ENCODE data around the gene TSC22D2. TPM values are rescaled to one million over a fixed set of nuclear protein-coding genes. Genes with fewer than 3 reads are reported as not detected.

Gene TSC22D2
- total RNA-seq, 4 donors from 2014 or later: 12.5 to 15.9 (median 14.6) TPM

- TF ChIP-seq CTCF (IDR thresholded peaks at IDR 0.05) (no peak), EP300 (IDR thresholded peaks at IDR 0.05) (no peak), POLR2A (IDR thresholded peaks at IDR 0.05) (no peak)
- H3K9me3 ChIP-seq: peaks cover 0 to 4% (median 0%) of the 10 kb centered on the region in 4 donors
- no peak overlapping the region for H3K27ac ChIP-seq
- 80 to 82% methylated on average over 2 of the region's 2 CpGs for WGBS, 2 donors
- H3K27me3 ChIP-seq: no peaks in the 10 kb centered on the region
- no peaks in the 10 kb centered on the region for H3K4me1 ChIP-seq
- DNase-seq (ENCODE audit: low spot score in 2 of 2): no peak
- no peaks in the 10 kb centered on the region for H3K36me3 ChIP-seq
- no peak overlapping the region for H3K4me3 ChIP-seq
These were observed 101.7 kb downstream of the TSC22D2 start for GRCh38 chr3:150509780-150510179.

- TF ChIP-seq POLR2A (IDR thresholded peaks at IDR 0.05) (no peak), CTCF (IDR thresholded peaks at IDR 0.05) (no peak), EP300 (IDR thresholded peaks at IDR 0.05) (no peak)
- WGBS, 2 donors: 62% methylated on average over 4 of the region's 4 CpGs
- H3K4me1 ChIP-seq: no peaks in the 10 kb centered on the region
- no peak for DNase-seq (ENCODE audit: low spot score in 2 of 2)
- peaks cover 0 to 4% (median 0%) of the 10 kb centered on the region in 4 donors for H3K9me3 ChIP-seq
- H3K4me3 ChIP-seq: no peak overlapping the region
- no peaks in the 10 kb centered on the region for H3K27me3 ChIP-seq
- no peak overlapping the region for H3K27ac ChIP-seq
- H3K36me3 ChIP-seq: no peaks in the 10 kb centered on the region
These were observed 103.2 kb downstream of the TSC22D2 start for GRCh38 chr3:150511122-150511821.

GRCh38 chr3:150515210-150515609, 107.1 kb downstream of the TSC22D2 start:
- WGBS, 2 donors: 94 to 96% methylated on average over 4 of the region's 4 CpGs
- TF ChIP-seq POLR2A (IDR thresholded peaks at IDR 0.05) (no peak), EP300 (IDR thresholded peaks at IDR 0.05) (no peak), CTCF (IDR thresholded peaks at IDR 0.05) (no peak)
- H3K4me3 ChIP-seq: no peak overlapping the region
- H3K9me3 ChIP-seq: peaks cover 0 to 4% (median 0%) of the 10 kb centered on the region in 4 donors
- no peak for DNase-seq (ENCODE audit: low spot score in 2 of 2)
- H3K27ac ChIP-seq: no peak overlapping the region
- no peaks in the 10 kb centered on the region for H3K4me1 ChIP-seq
- no peaks in the 10 kb centered on the region for H3K27me3 ChIP-seq
- no peaks in the 10 kb centered on the region for H3K36me3 ChIP-seq

Other genes starting within 250 kb of the TSC22D2 start
- gene SERP1, start 138.2 kb downstream of the TSC22D2 start, total RNA-seq: 100 to 1,000 TPM; 377 to 593 (median 447) TPM
- gene EIF2A, start 138.5 kb downstream of the TSC22D2 start, total RNA-seq: 100 to 1,000 TPM in 2 of 4 donors, 10 to 100 TPM in 2; 84.7 to 103 (median 100) TPM
- 100 to 1,000 TPM in 2 of 4 donors, 10 to 100 TPM in 2; 80.4 to 160 (median 101) TPM for gene SELENOT, start 195.0 kb downstream of the TSC22D2 start, total RNA-seq

All from tibial nerve (tissue), 4 donors.